Middle frontal gyrus (tissue), 1 donor: ENCODE results near the gene ARHGAP42.

Experiments used
- DNase-seq: peaks from one replicate; pipeline ENCODE4 v3.0.0-alpha.2; 2015; ENCODE audit warnings: low spot score; ENCODE audit errors: extremely low spot score

Gene ARHGAP42

GRCh38 chr11:100910808-100911207 lies 223.7 kb downstream of the ARHGAP42 start:
- no peak for DNase-seq

DNA sequence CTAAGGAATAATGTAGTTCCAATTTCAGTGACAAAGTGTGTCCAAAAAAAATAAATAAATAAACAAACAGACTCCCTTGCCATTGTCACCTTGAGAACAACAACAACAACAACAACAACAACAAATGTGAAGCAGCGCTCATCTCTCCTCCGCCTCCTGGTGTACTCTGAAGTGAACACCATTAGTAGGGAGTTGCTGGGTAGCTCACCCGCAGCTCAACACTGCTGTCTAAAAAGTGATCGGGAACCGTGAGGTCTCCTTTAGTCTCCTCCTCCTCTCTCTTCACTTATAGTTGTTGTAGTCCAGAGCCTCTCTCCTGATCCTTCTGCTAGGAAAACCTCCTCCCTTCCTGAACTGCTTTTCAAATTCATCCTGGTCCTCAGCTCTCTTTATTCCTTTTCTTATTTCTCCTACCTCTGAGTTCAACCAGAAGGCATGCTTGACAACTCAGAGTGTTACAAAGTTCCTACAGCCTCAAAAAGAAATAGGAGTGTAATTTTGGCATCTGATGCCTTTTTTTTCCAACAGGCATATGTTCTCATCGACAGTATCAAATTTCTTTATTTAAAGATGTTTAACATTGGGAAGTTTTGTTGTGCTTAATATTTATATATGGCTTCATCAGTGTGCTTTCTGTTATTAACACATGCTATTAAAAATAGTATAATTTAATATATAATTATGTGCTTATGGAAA lies 227.5 kb downstream of the ARHGAP42 start:
- no peak for DNase-seq

DNA sequence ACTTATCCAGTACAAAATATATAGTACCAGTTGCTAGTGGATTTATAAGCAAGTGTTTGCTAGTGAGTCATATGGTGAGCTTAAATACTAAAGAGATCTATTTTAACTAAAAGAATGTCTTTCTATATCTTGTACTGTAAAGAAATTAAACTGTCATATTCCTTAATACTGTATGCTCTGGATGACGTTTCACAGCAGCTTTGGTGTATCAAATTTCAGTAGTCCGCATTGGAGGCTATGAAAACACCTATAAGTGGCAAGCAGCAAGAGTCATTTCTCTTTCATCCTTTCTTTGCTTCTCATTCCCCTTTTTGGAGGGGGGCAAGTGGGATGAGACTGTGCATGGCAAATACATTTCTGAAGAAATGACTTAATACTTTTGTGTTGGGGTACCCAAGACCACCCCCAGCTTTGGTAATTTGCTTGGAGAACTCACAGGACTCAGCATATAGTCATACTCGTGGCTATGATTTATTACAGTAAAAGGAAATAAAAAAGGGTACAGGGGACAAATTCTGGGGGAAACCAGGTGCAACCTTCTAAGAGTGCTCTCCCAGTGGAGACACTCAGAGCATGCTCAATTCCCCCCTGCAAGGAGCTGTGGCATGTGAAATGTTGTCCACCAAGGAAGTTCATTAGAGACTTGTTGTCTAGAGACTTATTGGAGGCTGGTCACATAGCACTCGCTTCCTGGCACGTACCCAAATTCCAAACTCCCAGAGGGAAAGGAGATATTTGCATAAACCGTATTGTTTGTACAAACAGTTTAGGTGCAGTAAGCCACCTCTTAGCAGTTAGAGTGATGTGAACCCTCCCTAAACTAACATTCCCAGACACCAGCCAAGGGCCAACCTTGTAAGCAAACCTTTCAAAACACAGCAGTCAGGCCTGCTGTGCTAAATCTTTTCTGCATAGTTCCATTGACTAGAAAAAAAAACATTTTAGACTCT lies 231.7 kb downstream of the ARHGAP42 start:
- no peak for DNase-seq

DNA sequence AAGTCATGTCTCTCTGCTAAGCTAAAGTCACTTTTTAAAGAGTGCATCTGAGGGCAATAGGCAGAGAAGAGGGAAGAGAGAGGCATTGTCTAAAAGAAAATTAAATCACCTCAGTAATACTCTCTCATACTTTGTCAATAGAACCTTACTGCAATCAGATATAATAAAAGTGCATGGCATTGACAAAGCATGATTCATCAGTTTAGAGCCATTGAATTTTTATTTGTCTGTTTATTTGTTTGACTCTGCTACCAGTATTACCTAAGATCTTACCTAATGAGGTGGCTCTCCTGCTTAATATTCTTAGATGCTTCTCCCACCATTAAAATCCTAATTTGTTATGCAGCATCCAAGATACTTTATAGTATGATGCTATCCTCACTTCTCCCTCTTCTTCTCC lies 233.5 kb downstream of the ARHGAP42 start:
- DNase-seq, result no peak

DNA sequence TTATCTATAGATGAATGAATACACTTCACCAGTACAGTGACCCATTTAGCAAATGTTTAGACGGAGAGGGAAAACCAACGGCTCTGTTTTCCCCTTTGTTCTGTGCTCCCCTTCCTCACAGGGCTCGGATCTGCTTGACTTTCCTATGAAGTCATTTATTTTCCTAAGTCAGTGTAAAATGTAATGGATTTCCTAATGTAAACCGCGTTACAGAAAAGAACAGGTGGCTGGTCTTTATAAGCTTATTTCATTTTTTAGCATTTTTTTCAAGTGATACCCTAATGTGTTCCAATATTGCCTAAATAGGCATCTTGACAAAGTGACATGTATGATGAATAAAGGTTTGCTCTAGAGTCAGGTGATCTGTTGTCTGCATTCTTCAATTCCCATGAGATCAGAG lies 235.0 kb downstream of the ARHGAP42 start:
- no peak for DNase-seq

GRCh38 chr11:100923555-100923954 lies 236.5 kb downstream of the ARHGAP42 start:
- DNase-seq, result no peak

- DNase-seq, result no peak
Observed at GRCh38 chr11:100925935-100926334, 238.8 kb downstream of the ARHGAP42 start.

DNA sequence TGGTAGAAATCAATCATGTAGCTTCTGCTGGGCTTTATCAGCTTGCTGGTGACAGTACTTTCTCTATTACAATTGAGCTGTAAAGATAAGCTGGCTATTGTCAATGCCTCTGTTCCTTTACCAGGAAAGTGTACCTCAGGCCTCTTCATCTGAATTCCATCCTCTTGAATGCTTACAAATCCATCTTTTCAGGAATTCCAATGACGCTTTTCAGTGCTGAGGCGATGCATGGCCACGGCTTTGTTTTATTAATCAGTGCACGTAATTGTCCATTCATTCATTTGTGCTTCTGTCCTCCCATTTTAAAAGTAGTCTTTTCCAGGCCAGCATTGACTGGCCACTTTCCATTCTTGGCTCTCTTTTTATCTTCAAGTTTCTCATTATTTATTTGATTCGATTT lies 240.5 kb downstream of the ARHGAP42 start:
- no peak for DNase-seq

DNA sequence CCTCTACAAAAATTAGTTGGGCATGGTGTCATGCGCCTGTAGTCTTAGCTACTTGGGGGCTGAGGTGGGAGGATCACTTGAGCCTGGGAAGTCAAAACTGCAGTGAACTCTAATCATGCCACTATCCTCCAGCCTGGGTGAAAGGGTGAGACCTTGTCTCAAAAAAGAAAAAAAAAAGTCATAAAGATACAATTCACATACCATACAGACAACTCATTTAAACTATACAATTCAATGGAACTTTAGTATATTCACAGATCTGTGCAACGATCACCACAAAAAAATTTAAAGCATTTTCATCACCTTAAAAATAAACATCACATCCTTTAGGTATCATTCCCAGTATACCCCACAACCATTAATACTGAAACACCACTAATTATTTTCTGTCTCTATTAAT lies 241.3 kb downstream of the ARHGAP42 start:
- DNase-seq, result no peak

- no peak for DNase-seq
Observed at GRCh38 chr11:100929377-100929776, 242.3 kb downstream of the ARHGAP42 start.

DNA sequence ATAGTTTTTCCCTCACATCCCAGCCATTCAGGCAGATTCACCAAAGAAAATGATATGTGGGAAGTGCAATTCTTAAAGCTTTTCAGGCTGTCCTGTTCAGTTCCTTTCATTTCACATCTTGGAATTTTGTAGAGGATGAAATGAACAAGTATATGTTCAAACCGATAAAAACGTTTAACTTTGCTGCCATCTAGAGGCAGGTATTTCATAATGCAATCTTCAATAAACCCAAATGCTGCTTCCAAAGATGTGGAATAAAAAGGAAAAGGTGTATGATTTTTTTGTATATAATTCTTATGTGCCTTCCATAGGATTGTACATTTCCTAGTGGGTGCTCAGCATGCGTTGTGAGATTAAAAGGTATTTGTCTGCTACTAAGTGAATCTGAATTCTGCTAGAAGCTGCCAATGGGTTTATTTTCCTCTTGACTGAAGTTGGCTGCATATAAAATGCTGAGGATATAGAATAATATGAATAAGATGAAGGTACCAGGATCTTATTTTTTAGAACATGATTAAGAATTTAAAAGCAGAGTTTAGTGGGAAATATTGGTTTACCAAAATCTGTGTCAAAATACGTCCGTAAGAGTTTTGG lies 243.2 kb downstream of the ARHGAP42 start:
- peak; percentile 80 for DNase-seq

GRCh38 chr11:100932474-100933100 lies 245.5 kb downstream of the ARHGAP42 start:
- DNase-seq, result peak; percentile 31

- no peak for DNase-seq
Observed at GRCh38 chr11:100936781-100937180, 249.7 kb downstream of the ARHGAP42 start.

GRCh38 chr11:100939571-100939970 lies 252.5 kb downstream of the ARHGAP42 start:
- no peak for DNase-seq

DNA sequence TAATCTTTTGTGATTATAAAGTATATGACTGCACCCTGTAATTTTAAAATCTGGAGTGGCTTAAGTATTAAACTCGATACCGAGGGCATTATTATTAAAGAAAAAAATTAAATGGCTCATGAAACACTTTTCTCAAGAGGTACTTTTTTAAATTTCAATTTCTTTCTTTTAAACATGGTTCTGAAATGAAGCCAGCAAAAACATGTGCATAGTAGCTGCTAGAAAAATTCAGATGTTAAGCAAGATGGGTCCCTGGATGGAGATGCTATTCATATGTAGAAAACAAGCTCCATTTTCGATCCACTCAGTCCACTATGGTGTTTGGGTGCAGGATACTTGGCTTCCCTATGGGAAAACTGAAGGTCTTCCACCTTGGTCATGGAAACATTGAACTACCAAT lies 253.0 kb downstream of the ARHGAP42 start:
- DNase-seq, result no peak

- DNase-seq, result no peak
Observed at GRCh38 chr11:100941033-100941432, 253.9 kb downstream of the ARHGAP42 start.

DNA sequence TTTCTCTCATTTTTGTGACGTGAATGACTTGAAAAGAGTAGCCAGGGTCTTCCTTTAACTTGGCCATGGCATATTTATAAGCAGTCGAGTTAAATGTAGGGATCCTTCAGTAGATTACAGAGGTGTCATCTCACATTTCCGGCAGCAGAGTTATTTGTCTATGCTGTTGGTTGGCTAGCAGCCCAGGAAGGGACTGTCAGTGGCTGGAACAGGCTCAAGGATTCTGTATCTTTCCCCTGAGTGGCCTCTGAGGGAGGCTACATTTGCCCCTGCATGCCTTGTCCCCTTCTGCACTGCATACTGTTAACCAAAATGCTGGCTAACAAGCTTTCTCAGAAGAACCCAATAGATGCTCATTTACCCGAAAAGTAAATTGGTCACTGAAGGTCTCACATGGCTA lies 254.9 kb downstream of the ARHGAP42 start:
- no peak for DNase-seq

GRCh38 chr11:100948936-100949335 lies 261.8 kb downstream of the ARHGAP42 start:
- no peak for DNase-seq

DNA sequence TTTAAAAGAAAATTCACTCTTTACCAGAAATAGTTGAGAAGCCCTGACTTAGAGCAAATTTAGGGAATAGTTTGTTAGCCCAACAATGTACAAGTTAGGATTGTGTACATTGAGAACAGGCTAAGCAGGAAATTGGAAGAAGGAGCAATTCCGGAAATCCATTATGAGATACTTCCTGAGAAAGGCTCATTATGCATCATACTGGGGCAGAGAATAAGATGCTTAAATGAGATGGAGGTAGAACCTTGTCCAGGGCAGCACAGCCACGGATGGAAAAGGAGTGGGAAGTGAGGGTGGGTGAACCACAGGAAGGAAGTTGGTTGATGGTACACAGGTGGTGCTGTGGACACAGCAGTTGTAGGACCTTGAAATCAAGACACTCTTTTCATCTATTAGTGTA lies 262.4 kb downstream of the ARHGAP42 start:
- DNase-seq, result no peak

DNA sequence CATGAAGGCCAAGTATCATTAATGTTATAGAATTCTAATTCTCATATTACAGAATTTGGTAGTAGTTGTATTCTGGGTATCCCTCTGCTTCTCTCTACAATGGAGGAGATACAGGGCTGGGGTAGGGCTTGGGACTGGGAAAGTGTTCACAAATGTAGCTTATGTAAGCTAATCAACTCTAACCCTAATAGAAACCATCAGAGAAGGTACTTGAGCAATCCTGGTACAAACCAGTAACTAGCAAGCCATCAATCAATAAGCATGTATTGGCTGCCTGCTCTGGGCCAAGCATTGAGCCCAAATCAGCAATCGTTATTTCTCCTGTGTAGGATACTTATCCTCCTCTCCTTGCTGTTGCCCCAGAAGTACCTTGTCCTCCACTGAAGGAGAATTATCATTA lies 268.2 kb downstream of the ARHGAP42 start:
- DNase-seq, result no peak

GRCh38 chr11:100956351-100956750 lies 269.3 kb downstream of the ARHGAP42 start:
- no peak for DNase-seq

GRCh38 chr11:100957499-100957898 lies 270.4 kb downstream of the ARHGAP42 start:
- DNase-seq, result no peak
